ENCODE results near the gene MSX2. TPM values are rescaled to one million over a fixed set of nuclear protein-coding genes. Genes with fewer than 3 reads are reported as not detected.

MSX2 gene
- polyA plus RNA-seq, 10 donors: 0.52 to 2.1 (median 0.72) TPM

- DNase-seq: no peak
Observed at GRCh38 chr5:174767670-174768069, 43.3 kb downstream of the MSX2 start.

GRCh38 chr5:174769005-174769404 is 44.6 kb downstream of the MSX2 start:
- no peak for DNase-seq

- DNase-seq: no peak
Observed at GRCh38 chr5:174773371-174773770, 49.0 kb downstream of the MSX2 start.

GRCh38 chr5:174775081-174775480 is 50.7 kb downstream of the MSX2 start:
- no peak for DNase-seq

GRCh38 chr5:174777111-174777510 is 52.7 kb downstream of the MSX2 start:
- no peak for DNase-seq

- no peak for DNase-seq
Observed at GRCh38 chr5:174777583-174777982, 53.2 kb downstream of the MSX2 start.

Measured in muscle of back (tissue), 11 donors.